Stimulated activated CD8-positive, alpha-beta memory T cell treated with anti-CD3 and anti-CD28 coated beads, Interleukin-12 subunit alpha, Interleukin-12 subunit beta, amount 100 ng/mL, for 4 hours (primary cell): ENCODE measurements around the gene ARMCX5.

Source experiments
- DNase-seq: peaks from one replicate; pipeline ENCODE4 v3.0.0-alpha.2; 2020; ENCODE audit warnings: low read depth

Gene ARMCX5

DNA sequence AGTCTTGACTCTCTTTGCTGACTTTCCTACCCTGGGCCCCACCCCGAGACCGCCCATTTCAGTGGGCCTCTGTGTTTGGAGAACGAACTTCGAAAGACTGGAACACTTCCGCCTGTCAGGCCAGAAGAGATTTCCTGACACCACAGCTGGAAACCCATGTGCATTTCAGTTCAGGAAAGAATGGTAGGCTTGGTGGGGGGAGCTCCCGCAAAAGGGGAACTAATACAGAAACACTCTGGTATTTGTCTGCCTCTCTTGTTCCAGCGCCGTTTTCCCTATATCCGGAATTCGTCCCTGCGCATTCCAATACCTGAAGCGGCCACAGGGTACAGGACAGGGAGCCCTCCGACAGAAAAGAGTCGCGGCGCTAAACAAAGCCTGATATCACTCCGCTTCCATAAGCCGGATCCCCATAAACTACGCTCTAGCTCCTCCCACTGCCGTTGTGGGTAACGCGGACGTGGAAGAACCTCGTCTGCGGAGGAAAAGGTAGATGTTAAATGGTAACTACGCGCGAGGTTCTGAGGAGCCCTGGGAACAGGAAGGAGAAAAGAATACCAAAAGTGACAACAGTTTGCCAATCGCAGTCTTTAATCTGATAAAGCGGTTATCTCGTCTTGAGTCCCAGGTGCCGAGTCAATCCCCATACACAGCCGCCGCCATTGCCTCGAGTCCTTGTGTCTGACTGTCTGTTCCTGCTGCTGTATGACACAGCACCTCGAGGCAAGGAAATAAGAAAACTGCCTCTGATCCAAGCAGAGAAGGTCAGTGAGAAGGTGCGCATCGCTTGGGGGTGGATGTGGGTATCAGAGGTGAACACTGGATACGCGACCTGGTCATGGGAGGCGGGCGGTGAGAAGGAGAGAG is at the start of gene ARMCX5:
Gene ARMCX5, plus strand, starts transcription at position 432 of the 867 bp plus-strand sequence. CDS start 2,627 bp downstream, outside the sequence.
- DNase-seq: peak; percentile 36

DNA sequence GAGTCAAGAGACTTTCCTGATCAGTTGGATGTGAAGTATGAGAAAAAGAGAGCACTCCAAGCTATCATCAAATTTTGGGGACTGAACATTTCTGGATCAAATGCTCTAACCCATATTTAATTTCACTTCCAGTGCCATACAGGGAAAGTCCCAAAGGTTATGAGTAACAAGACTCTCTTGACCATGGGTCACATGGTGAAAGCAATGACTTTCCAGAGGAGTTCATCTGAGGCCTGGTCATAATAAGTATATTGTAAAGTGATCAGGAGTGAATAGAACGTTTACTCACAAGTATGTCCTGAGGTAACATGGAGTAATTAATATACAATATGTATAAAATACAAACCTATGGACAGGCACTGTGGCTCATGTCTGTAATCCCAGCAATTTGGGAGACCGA is 40.7 kb upstream of the ARMCX5 start:
- no peak for DNase-seq

DNA sequence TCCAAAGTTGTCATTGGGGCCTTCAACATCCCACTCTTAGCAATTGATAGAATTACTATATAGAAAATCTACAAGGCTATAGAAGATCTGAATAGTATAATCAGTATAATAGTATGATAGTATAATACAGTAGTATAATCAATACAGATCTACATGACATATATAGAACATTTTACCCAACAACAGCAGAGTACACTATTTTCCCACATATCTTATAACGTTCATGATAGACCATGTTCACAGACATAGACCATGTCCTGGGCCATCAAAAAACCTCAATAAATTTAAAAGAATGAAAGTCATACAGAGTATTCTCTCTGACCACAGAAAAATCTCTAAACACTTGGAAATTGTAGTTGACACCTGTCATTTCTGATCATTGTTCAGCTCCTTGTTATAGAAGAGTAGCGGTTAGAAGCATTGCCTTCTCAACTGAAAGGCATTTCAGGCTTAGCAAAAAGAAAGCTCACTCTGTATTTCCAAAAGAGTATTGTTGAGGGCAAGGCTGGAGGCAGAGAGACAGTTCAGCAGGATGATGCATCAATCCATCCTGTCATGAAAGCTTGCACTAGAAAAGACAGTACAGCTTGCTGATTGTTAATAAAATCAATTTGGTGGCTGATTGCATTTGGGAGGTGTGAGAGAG is 38.8 kb upstream of the ARMCX5 start:
- no peak for DNase-seq

DNA sequence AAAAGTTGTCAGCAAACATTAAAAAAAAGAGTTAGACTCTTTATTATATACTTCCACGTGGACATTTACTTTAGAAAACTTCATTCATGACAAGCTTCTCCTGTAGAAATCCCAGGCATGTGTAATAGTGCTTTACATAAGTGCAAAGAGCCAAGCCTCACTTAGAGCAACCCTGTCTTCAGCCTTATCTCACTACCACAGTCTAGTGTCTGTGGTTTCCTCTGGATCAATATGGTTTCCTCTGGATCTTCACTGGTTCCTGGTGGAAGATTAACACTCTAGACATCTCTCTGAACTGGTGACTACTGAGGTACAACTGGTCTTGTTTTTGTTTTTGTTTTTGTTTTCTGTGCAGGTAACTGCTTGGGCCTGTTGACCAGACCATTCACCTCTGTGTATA is 18.4 kb upstream of the ARMCX5 start:
- DNase-seq: no peak

DNA sequence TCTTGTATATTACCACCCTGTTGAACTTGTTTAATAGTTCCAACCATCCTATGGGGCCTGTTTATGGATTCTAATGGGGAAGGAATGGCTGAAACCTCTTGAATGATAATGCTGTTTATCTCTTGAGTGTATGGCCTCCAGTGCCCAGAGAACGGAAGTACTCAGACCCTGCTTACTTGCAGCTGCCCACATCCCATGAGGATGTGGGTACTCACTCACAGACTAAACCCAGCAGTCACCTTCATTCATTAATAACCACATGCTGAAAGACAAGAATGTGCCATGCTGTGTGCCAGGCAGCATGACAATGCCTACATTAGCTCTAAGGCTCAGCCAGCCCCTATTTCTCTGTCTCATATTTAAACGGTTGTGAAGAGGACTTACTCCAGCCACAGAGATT is 5.9 kb upstream of the ARMCX5 start:
- DNase-seq: no peak

DNA sequence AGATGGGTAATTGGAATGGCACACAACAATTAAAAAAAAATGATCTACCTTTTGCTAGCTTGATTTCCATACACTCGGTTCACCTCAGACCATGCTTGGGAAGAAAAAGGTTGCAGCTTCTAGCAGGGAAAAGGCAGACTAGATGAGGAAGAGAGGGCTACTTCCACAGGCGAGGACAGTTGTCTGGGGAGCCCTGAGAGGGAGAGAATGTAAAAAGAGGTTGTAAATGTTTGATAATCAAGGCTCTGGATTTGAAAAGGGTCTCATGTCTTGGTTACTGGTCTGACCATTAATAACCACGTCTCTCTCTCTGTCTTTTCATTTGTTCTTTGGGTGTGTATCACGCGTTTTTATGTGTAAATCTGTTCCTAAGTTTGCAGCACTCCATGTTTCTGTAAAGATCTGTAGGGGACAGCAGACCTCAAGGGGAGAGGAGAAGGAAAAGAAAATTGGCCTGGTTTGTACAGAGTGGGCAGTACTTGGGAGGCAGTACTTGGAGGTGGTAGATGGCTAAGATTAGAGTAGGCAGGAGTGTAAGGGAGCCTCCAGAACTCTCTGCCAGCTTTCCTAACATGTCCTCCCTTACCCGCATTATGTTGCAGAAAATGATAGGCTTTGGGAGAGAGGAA is 750 bp downstream of the ARMCX5 start:
- no peak for DNase-seq

DNA sequence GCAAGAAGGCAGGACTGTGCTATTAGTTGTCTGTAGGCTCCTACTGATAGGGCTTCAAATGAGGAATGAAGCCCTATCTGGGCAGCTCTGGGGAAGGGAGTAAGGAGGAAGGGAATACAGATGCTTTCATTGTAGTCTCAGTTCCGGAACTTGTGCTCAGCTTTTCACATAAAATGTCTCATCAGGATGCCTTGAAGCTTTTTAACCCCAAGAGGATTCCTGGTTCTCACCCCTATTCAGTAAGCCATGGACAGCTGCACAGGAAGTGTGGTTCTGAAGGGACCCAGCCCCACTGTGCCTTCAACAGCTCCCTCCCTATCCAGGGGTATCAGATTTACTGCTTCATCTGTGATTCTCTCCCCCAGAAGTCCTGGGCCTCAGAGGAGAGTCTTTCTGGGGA is 5.0 kb downstream of the ARMCX5 start:
- no peak for DNase-seq

DNA sequence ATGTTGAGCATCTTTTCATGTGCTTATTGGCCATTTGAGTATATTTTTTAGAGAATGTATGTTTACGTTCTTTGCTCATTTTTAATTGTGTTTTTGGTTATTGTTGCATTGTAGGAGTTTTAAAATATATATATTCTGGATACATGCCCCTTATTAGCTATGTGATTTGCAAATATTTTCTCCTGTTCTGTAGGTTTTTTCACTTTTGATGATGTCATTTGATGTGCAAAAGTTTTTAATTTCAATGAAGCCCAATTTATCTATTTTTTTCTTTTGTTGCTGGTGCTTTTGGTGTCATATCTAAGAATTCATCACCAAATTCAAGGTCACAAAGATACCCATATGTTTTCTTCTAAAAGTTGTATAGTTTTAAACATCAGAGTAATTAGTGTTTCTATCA is 6.8 kb downstream of the ARMCX5 start:
- DNase-seq: no peak

DNA sequence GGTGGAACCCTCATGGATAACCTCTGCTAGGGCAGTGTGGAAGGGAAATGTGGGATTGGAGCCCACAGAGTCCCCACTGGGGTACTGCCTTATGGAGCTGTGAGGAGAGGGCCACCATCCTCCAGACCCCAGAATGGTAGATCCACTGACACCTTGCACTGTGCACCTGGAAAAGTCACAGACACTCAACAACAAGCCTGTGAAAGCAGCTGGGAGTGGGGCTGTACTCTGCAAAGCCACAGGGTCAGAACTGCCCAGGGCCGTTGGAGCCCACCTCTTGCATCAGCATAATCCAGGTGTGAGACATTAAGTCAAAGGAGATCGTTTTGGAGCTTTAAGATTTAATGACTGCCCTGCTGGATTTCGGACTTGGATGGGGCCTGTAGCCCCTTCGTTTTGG is 11.6 kb downstream of the ARMCX5 start:
- no peak for DNase-seq

DNA sequence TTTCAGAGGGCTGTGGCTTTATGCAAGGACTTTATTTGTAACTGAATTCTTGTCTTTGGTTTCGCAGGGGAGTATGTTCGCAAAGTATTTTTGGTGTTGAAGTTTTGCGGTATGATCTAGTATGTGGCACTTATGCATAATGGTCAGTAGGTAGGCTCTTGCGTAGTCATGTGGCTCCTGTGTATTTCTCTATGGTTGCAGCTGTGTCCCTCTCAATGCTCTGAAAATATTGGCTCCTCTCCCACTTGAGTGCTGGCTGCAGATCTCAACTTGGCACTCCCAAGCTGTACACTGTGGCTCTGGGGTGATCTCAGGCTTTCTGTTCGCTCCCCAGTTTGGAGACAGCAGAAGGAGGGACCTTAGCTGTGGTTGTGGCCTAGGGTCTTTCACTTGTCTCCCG is 24.8 kb downstream of the ARMCX5 start:
- no peak for DNase-seq

DNA sequence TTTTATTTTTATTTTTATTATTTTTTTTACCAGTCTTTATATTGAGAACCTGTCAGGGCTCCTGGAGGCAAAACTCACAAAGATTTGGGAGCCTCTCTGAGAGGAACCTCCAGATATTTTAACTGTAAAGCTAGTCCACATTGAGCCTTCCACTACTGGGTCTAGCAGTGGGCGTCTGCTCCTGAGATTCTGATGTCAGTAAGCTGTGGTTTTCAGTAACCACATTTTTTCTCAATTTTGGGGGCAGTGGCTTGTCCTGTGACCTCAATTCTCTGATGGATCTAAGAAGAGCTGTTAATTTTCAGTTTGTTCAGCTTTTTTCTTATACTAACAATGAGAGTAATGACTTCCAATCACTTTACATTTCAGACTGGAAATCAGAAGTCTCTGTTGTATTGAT is 28.3 kb downstream of the ARMCX5 start:
- DNase-seq: no peak

DNA sequence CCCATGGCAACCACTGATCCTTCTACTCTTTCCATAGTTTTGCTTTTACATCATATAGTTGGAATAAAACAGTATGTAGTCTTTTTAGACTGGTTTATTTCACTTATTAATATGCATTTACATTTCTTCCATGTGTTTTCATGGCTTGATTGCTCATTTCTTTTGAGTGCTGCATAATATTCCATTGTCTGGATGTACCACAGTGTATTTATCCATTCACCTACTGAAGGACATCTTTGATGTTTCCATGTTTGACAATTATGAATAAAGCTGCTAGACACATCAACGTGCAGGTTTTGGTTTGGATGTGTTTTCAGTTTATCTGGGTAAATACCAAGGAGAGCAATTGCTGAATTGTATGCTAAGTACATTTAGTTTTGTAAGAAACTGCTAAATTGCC is 38.2 kb downstream of the ARMCX5 start:
- DNase-seq: no peak

DNA sequence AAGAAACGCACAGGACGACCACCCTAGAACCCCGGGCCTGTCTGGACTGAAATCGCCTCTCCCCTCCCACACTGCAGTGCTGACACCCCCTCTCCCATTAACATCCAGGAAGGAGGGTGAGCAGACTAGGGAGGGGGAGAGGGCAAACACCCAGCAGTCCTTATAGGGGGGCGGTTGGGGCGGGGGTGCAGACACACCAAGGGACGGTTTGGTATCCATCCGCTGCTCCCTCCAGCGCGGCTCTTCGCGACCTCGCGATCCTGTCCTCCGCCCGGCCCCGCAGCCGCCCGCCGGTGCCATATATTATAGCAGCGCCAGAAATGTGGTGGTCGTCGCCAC is 51.6 kb downstream of the ARMCX5 start:
- DNase-seq: no peak

DNA sequence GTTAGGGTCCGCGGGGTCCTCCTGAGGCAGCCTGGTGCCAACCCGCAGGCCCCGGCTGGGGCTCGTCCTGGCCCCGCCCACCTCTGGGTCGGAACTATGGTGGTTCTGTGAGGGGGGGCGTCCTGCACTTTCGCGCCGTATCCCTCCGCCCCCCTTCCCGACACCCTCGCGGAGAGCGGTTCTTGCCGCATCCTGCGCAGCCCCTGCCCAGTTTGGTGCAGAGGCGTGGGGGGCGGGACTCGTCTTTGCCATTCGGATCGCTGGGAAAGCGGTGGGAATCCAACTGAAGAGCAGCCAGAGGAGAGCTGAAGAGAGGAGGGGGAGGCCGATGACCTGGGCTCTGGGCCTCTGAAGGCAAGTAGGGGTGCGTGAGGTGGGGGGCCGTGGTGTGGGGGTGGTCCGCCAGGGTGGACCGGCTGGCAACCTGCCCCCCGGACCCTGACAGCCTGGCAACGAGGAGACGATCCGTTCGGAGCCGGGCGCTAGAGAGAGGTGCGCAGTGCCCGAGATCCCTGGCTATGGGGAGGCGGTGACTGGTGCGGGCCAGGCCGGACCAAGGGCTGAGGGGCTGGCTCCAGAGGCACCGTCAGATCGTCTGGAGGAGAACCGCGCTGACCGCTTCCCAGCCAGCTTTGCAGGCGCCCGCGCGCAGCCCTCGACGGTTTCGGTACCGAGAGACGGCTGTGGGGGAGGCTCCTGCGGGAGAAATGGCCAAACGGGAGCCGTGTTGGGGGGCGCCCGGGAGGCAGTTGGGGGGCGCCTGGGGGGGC is 52.1 kb downstream of the ARMCX5 start, which contains the start of gene GPRASP1:
Gene GPRASP1, plus strand, starts transcription at position 242 of the 770 bp plus-strand sequence. CDS start 2,431 bp downstream, outside the sequence.
- peak; percentile 43 for DNase-seq

DNA sequence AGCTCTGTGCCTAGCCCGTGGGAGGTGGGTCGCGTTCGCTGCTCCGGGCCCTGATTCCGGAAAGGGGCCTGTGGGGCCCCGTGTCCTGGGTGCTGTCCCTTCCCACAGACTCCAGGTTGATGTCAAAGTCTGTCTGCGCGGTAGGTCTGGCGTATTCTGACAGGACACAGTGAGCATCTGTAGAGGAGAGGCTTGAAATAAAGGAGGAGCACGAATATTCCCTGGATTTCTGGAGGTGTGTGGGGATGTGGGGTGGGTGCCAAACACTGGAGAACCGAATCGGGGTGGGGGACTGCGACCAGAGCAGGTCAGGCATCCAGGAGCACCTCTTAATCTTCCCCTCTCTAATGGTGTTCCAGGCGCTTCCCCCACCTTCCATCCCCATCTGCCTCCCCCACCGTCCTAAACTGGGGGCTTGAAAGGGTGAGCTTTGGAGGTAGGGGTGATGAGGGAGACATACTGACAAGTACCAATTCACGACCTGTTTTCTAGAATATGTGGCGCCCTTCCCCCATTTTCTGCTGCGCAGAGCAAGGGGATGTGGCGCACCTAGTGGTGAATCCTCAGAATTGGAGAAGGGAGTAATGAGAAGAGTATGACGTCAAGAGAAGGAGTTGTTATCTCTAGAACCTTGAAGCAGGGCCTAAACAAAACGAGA is 52.8 kb downstream of the ARMCX5 start:
- DNase-seq: peak; percentile 16
